Stimulated activated CD4-positive, alpha-beta T cell treated with anti-CD3 and anti-CD28 coated beads, Interleukin-4, amount 100 ng/mL, for 48 hours (primary cell): ENCODE data around the gene GABRE.

Experiments
- DNase-seq, 2 donors: peaks; one replicate each; pipeline ENCODE4 v3.0.0-alpha.2; 2020; ENCODE audit warnings: low read depth in 2 of 2

GABRE gene, protein sequence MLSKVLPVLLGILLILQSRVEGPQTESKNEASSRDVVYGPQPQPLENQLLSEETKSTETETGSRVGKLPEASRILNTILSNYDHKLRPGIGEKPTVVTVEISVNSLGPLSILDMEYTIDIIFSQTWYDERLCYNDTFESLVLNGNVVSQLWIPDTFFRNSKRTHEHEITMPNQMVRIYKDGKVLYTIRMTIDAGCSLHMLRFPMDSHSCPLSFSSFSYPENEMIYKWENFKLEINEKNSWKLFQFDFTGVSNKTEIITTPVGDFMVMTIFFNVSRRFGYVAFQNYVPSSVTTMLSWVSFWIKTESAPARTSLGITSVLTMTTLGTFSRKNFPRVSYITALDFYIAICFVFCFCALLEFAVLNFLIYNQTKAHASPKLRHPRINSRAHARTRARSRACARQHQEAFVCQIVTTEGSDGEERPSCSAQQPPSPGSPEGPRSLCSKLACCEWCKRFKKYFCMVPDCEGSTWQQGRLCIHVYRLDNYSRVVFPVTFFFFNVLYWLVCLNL

DNA sequence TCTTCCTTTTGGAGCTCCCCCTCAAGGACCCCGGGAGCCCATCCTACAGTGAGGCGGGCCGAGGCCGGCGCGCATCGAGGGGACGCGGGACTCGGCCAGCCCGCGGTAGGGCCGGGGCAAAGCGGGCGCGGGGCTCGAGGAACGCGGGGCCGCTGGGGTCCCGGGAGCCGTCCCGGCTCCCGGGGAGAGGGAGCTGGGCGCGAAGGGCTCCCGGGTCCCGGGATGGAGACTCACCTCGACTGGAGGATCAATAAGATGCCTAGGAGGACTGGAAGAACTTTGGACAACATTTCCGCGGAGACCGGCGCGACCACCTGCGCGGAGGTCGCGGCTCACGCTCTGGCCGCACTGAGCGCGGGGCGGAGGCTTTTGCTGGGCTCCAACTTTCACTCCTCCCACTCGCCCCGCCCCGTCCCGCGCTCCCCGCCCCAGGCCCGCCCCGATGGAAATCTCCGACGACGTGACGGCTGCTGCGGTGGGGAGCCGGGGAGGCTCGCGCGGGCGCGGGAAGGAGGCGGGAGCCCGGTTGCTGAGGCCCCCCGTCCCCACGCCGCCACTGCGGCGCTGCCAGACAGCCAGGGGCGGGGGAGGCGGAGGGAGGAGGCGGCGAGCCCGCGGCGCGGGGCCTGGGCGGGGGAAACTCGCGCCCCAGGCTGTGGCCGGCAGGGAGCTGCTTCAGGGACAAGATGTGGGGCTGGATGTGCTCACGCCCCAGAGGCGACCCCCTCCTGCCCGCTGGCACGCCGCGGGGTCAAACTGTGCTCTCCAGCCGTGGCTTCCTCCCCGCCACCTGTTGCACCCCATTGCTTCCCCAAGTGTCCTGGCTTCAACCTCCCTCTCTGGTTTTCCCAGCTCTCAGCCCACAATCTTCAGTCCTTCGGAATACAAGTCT is at the start of gene GABRE:
Gene GABRE, minus strand, starts transcription at position 341 of the 892 bp plus-strand sequence. Its CDS starts 51 bp downstream, at position 290.
- DNase-seq, result no peak

DNA sequence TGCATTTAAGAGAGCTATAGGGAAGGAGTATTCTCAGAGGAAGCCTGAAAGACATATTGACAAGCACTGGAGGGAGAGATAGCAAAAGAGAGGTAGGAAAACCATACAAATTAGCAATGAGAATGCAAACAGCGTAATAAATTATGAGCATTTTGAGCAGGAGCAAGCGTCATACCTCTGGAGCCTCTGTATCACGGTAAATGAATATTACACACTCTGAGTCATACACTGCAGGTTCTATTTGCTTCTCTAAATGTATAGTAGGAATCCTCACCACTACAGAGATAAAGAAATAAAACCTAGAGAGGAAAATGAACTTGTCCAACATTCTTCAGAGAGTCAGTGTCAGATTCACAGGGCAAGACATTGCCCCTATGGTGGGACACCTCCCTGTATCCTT is 46.4 kb upstream of the GABRE start:
- DNase-seq, result no peak

DNA sequence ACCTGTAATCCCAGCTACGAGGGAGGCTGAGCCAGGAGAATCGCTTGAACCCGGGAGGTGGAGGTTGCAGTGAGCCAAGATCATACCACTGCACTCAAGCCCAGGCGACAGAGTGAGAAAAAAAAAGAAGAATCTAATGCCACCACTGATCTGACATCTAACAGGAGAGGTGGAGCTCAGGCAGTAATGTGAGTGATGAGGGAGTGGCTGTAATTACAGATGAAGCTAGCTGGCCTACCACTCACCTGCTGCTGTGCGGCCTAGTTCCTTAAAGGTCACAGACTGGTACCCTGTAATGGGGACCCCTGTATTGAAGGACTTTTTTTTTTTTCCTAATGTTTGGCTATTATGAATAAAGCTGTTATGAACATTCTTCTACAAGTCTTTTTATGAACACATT is 25.3 kb upstream of the GABRE start:
- no peak for DNase-seq

DNA sequence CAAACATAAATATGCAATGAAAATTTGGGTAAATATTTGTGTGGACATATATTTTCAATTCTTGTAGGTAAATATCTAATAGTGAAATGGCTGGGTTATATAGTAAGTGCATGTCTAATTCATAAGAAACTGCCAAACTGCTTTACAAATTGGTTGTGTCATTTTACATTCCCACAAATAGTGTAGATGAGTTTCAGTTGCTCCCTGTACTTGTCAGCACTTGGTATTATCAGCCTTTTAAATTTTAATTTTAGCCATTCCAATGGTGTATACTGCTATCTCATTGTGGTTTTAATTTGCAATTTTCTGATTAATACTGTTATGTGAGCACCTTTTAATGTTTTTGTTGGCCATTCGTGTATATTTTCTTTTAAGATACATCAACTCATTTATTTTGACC is 23.1 kb upstream of the GABRE start:
- DNase-seq, result no peak

DNA sequence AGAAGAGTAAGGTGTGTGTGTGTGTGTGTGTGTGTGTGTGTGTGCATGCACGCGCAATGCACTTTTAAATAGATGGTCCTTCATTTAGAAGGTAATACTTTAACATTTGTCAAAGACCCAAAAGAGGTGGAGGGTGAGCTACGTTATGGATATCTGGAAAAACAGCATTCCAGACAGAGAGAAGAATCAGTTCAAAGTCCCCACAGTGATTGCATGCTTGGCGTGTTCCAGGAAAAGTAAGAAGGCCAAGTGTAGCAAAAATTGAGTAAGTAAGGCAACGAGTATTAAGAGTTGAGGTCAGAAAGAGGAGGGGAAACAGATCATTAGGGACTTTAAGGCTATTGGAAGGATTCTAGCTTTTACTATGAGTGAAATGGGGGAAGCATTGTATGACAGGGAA is 21.9 kb upstream of the GABRE start:
- DNase-seq, result no peak

DNA sequence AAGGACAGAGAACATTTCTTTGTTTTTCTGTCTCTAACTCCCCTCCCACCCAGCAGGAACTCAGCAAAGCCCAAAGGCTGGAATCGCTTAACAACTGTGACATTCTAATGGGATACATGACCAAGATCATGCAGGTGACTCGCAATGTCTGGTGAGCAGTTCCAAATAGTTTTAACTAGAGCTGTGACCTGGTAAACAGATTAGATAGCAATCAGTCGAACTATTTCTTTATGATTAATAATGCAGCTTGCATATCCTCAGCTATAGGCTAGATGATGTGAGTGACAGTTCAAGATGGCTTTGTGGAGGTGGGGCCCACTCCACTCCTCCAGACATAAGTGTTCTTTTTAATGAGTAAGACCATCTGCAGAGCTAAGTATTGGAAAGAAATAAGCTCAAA is 20.0 kb upstream of the GABRE start:
- DNase-seq, result no peak

DNA sequence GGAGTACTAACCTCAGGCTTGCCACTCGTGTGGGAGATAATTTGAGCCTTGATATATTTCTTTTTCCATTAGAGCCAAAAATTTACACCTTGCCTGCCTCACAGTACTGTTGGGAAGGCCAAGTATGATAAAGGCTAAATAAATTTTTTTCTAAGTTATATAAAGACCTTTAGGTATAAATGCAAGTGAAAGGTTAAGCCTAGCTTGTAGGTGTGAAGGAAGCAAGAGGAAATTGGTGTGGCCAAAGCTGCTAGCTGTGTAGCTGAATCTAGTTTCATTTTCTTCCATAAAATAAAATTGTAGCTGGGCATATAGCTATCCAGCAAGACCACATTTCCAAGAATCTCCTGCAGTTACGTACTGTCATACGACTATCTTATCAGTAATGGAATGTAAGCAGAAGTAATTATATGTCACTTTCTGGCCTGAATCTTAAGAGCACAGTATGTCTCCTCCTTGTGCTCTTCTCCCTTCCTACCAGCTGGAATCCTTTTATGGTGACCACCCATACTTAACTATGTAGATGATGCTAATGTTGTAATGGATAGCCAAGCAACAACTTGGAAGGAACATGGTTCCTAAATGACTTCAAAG is 14.3 kb upstream of the GABRE start:
- no peak for DNase-seq

DNA sequence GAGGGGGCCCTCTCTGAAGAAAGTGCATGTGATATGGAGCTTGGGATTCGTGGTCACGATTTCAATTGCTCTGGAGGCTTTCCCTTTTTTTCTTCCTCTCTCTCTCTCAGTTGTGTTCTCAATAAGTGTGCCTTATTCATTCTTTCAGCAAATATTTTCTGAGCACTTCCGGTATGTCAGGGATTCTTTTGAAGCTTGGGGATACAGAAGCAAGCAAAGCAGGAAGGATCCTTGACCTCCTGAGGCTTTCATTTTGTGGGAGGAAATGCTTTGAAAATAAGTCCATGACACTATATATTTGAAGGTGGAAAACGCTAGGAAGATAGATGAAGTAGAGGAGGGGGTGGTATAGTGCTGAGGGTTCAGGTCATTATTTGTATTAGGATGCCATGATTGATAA is 12.6 kb upstream of the GABRE start:
- DNase-seq, result no peak

DNA sequence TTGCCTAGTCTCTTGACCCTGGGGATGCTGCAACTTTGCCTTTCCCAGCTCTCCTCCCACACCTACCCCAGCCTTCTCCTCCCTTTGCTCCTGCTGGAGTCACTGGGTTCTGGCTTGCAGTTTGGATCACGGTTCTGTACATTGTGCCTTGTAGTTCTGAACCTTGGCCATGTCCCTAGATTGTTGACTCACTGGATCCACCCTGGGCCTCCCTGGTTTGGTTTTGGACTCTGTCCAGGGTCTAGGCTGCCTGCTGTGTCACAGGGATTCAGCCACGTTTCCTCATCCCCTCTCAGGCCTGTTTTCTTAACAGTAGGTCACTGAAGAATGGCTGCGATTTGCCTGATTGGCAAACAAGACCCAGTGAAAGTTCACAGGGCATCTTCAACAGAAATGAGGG is 11.5 kb upstream of the GABRE start:
- DNase-seq, result no peak

DNA sequence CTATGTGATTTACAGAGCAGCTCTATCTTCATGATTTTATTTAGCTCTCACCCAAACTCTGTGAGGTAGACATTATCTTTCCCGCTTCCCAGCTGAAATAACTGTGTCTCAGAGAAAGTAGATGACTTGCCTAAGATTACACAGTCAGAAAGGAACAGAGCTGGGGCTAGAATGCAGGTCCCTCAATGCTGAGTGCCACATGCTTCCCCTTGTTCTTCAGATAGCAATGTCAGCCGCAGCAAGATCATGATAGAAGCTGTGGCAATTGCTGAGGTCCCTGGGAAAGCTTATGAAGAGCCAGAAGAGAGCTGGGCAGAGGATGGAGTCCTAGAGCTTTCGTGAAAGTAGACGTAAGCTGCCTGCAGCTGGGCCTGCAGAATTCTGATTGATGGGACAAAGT is 11.1 kb upstream of the GABRE start:
- DNase-seq, result no peak

DNA sequence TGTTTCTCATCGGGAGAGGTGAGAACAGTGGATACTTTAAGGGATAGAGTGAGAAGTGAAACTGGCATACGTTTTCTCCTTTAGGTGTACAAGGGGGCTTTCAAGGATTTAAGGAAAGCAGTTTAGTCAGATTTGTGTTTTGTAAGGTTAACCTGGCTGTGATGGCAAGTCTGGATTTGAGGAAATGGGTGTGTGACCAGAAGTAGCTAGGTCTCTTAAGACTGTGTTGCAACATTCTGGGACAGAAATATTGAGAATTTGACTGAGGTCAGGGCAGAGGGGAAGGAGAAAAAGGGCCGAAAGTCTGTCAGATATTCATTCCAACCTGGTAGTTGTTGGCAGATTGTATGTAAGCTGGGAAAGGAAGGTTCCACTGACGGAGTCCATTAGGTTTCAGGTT is 10.4 kb upstream of the GABRE start:
- no peak for DNase-seq

DNA sequence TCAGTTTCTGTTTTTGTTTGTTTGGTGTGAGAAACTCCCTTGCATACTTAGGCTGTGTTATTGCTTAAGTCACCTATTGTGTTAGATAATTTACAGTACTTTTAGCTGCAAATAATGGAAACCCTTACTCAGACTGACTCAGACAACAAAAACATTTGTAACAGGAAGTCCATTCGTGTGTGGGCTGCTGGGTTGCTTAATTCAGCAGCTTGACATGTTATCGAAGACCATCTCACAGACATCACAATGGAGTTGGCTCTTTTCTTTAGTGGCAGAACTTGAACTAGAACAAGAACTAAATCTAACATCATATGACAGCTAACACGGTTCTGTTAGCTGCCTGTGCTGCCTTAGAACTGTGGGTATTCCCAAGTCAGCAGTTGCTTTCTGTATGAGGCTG is 9.9 kb upstream of the GABRE start:
- no peak for DNase-seq

DNA sequence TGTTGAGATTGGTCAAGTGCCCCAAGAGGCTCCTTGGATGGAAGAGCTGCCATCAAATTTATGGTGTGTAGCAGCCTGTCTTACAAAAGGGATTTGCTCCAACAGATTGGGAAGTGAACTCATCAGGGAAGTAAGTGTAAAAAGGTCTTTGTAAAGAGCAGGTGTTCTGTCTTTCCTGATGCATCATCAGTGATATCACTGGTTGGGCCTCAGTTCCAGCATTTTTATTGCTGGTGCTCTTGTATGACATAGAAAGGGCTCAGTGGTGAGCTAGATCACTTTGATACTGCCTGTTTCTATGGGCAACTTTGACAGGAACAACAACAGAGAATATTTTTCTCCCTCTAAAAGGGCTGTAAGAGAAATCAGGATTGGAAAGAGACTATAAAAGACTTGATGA is 8.7 kb upstream of the GABRE start:
- DNase-seq, result no peak

DNA sequence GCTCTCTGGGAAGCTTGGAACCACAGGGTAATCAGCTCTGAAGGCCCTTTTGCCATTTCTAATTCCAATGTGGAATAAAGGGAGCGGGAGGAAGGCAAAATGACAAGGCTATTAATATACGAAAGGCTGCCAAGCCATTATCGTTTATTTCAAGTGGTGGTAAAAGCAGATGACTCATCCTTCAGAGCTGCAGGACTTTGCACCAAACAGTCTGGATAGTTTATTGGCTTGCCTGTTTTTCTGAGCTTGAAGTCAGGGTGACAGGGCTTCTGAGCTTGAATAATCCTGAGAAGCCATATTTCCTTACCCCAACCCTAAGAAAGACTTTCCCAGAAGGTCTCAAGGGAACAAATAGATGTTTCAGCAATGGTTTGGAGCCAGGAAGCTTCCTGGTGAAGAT is 7.7 kb upstream of the GABRE start:
- DNase-seq, result no peak

DNA sequence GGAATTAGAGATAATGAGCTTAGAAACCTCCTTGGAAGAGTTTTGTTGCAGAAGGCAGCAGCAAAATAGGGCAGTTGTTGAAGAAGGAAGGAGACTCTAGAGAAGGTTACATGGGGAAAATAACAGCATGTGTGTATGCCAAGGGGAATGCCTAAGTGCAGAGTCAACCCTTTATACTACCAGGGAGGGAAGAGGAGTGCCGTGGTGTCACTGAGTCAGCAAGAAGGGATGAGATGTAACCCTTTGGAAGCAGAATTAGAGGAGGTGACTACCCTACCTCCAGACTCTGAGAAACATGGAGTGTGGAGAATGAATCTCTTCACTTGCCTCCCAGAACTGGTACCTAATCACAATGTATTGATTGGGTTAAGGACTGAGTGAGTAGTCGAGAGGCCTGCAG is 6.7 kb upstream of the GABRE start:
- no peak for DNase-seq

DNA sequence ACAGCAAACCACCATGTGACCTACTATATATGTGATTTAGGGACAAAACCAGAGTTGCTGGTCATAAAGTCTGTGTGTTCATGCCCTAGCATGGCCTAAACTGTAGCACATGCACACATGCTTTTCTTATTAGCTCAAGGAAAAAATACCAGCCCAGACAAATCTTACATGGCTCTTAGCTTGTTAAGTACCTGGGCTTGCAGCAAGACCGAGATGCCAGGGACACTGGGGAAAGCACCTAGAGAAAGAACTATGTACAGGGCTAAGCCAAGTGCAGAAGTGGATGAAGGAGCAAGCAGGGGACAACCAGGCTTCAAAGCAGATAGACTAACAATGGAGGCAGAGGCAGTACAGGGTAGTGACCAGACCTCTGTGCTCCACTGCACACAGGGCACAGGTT is 3.4 kb upstream of the GABRE start:
- no peak for DNase-seq

DNA sequence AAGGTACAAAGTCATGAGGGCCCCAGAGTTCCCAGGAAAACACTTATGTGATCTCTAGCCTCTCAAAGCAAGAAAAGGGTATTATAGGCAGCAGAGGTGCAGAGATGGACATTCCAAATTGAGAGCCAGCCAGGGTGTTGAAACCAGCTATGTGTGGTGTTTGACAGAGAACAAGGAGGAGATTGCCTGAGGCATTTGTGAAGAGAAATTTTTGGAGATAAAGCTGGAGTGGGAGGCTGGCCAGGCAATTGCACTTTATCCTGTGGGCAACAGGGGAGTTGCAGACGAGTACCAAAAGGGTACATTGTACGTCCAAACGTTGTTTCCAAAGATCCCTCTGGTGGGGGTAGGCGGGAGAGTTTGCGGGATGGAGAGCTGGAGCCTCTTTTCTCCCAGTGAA is 2.5 kb upstream of the GABRE start:
- DNase-seq, result no peak

DNA sequence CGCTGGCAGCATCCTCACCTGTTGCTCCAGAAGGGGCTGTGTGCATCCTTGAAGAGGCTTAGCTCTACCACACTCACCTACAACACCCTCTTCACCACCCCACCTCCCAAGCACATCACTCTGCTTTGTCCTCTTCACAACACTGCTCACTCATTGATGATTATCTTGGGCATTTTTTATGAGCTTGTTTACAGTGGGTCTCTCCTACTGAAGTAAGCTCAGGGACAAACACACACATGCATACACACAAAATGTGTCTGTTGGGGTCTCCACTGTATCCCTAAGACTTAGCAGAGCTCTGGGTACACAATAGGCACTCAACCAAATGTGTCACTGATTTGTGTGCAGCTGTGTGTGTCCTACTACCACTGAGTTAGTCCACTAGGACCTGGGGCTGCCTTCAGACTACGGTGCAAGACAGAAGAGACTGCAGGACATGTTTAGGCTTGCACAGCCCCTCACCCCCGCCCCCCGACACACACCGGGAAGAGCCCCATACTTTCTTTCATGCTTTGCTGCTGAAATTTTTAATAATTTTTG is 1.3 kb upstream of the GABRE start:
- DNase-seq, result no peak

DNA sequence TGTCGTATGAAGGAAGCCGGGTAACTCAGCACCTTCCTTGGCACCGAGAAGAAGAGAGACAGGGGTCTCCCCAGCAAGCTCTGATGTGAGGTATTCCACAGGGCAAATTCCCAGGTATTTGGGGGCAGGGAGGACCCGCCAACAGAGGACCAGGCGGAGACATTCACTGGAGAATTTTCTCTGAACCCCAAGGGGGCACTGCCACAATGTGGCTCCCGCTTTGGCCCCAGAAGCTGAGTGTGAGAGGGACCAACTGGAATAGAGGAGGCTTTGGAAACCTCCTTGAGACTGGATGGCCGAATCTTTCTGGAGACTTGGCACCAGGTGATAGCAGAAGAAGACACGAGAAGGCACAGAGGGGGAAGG is 735 bp upstream of the GABRE start:
- no peak for DNase-seq

DNA sequence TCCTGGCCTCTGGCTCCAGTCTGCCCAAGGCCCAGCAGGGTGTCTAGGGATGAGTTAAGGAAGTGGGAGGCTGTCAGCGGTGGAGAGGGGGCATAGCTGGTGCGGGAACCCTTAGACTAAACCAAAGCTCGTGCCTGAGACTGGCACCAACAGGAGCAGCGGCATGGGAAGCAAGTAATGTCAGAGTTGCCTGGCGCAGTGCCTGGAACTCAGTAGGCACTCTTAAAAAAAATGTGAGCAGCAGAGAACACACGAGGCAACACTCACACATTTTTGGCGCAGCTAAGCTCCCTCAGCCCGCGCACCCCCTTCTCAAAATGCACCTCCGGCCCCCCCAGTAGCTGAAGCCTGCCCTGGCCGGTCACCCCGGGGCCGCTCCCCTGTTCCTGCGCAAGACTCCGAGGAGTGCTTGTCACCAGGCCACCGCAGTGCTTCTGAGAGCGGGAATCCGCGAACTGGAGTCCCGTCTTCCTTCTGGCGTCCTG is 583 bp downstream of the GABRE start:
- no peak for DNase-seq

DNA sequence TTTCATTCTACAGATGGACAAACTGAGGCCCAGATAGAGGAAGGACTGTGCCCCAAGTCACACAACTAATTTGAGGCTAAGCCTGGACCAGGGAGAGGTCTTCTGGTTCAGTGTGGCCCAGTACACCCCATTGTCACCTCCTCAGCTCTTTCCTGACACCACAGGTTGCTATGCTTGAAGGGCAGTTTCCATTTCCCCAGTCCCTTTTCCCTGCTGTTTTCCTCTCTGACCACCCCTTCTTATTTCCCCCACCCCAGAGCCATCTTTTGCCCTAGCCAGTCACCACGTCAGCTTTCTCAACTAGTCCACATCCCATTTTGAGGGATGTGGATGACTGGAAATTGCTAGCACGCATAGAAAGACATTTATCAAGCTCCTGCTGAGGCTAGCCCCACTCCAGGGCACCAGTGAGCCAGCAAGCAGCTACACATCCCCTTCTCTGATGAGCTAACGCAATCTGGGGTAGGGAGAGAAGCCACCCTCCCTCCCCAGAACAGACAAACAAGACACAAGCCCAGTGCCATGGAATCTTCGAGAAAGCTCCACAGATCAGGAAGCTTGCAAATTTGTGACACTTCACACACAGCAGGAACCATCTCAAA is 1.3 kb downstream of the GABRE start:
- no peak for DNase-seq

DNA sequence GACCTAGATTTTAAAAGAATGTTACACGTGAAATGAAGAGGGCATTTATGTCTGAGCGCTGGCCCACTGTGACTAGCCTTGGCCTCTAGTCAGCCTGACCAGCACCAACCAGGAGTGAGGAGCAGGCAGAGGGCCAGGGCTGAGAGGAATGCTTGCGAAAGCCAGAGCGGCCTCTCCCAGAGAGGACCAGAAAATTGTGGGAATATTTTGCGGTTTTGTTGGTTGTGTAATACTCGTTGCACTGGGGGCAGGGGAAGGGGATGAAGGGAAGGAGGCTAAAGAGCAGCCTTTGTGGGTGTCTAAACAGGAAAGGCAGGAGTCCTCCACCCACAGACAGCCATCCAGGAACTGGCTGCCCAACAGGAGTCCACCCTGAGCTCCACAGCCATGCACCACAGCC is 3.8 kb downstream of the GABRE start:
- DNase-seq, result no peak
